ENCODE data around the gene PLEKHA7.

DNA sequence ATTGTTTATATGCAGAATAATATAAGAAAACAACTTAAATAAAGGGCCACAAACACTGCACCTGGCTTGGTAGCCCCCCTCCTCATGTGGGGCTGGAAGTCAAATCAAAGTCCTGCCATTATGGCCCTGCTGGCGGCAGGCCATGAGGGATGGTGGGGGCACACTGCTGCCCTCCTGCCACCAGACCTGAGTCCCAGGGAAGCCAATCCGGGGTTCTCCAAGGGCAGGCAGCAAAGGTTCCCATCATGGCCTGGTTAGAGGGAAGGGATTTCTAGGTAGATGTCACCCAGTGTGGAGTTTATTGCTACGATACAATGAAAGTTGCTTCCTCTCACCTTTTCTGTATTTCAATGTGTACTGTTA is 236.6 kb downstream of the PLEKHA7 start:
- TF ChIP-seq, protein P1, sequence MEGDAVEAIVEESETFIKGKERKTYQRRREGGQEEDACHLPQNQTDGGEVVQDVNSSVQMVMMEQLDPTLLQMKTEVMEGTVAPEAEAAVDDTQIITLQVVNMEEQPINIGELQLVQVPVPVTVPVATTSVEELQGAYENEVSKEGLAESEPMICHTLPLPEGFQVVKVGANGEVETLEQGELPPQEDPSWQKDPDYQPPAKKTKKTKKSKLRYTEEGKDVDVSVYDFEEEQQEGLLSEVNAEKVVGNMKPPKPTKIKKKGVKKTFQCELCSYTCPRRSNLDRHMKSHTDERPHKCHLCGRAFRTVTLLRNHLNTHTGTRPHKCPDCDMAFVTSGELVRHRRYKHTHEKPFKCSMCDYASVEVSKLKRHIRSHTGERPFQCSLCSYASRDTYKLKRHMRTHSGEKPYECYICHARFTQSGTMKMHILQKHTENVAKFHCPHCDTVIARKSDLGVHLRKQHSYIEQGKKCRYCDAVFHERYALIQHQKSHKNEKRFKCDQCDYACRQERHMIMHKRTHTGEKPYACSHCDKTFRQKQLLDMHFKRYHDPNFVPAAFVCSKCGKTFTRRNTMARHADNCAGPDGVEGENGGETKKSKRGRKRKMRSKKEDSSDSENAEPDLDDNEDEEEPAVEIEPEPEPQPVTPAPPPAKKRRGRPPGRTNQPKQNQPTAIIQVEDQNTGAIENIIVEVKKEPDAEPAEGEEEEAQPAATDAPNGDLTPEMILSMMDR (conservative IDR thresholded peaks at IDR 0.05; ENCODE audit: low read length), result no peak
- no peak for TF ChIP-seq EZH2phosphoT487 (IDR thresholded peaks at IDR 0.05; ENCODE audit: borderline replicate concordance, low read depth, low read length)
